SK-N-MC (cell line): ENCODE measurements around the gene SFI1.
A peak's percentile ranks its signal among the peaks of the same experiment; 100 is the strongest.
"Not testable (repeated sequence)": the region's sequence is repeated elsewhere in the genome, so short reads cannot be mapped to it uniquely, and the experiment has no call there.

Experiments used
- DNase-seq: peaks from one replicate; pipeline ENCODE4 v3.0.0-alpha.2; 2011; ENCODE audit warnings: low read depth, low spot score
- H3K27ac ChIP-seq: fragments of 200-600 bp; sonication (generic); 2 replicates; pipeline ENCODE4 v1.5.1; 2016; ENCODE audit warnings: mixed run types
- H3K36me3 ChIP-seq: fragments of 200-600 bp; sonication (generic); 2 replicates; pipeline ENCODE4 v1.6.1; 2017; ENCODE audit warnings: antibody characterized with exemption, low read length, mixed read lengths; ENCODE audit not compliant: insufficient read depth
- H3K4me3 ChIP-seq: fragments of 200-600 bp; sonication (generic); 2 replicates; pipeline ENCODE4 v1.5.1; 2016
- H3K9ac ChIP-seq: fragments of 200-600 bp; sonication (generic); 2 replicates; pipeline ENCODE4 v1.8.0; 2017; ENCODE audit warnings: mixed run types, mixed read lengths; ENCODE audit not compliant: insufficient read length
- H3K9me3 ChIP-seq: fragments of 200-600 bp; sonication (generic); 2 replicates; pipeline ENCODE4 v1.6.1; 2017; ENCODE audit warnings: low read depth, mild to moderate bottlenecking, antibody characterized with exemption, low read length, moderate library complexity, mixed read lengths
- EZH2 ChIP-seq: fragments of 200-600 bp; sonication (generic); IDR thresholded peaks from one replicate; pipeline ENCODE4 v1.6.1; 2017; ENCODE audit warnings: antibody characterized with exemption
- FOXP2 ChIP-seq: optimal IDR thresholded peaks from 2 replicates; pipeline ENCODE3; 2011; ENCODE audit warnings: mild to moderate bottlenecking, moderate library complexity; ENCODE audit not compliant: insufficient read depth; ENCODE audit errors: extremely low read length, control extremely low read depth
- POLR2AphosphoS5 ChIP-seq: IDR thresholded peaks from 2 replicates; pipeline ENCODE4 v1.6.1; 2012; ENCODE audit warnings: mild to moderate bottlenecking, low read depth, low read length, borderline replicate concordance

The SFI1 gene

GRCh38 chr22:31647523-31648320 is 151.4 kb downstream of the SFI1 start:
- Histone ChIP-seq H3K4me3 (no peak overlapping the region), H3K9ac (no peak overlapping the region)
- DNase-seq, result no peak

DNA sequence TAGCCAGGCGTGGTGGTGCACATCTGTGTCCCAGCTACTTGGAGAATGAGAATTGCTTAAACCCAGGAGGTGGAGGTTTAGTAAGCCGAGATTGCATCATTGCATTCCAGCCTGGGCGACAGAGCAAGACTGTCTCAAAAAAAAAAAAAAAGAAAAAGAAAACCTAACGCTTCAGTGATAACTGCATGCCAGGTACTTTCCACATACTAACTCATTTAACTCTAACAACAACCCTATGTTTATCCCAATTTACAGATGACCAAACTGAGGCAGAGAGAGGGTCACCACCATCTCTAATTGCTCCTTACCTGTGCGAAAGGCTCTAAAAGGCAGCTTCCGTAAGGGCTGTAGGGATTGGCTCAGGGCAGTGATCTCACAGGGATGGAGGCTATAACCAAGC is 154.1 kb downstream of the SFI1 start:
- peaks cover 19% of the 10 kb centered on the region for H3K36me3 ChIP-seq
- no peak overlapping the region for H3K4me3 ChIP-seq
- TF ChIP-seq EZH2, result no peak
- TF ChIP-seq POLR2AphosphoS5, result no peak
- TF ChIP-seq FOXP2, result no peak
- no peaks in the 10 kb centered on the region for H3K9me3 ChIP-seq
- no peak for DNase-seq
- no peak overlapping the region for H3K9ac ChIP-seq
- no peak overlapping the region for H3K27ac ChIP-seq

More at GRCh38 chr22:31647523-31648320, 151.4 kb downstream of the SFI1 start:
- H3K9me3 ChIP-seq, result no peaks in the 10 kb centered on the region
- H3K27ac ChIP-seq, result no peak overlapping the region
- TF ChIP-seq POLR2AphosphoS5 (no peak), EZH2 (no peak), FOXP2 (no peak)
- peaks cover 19% of the 10 kb centered on the region for H3K36me3 ChIP-seq

GRCh38 chr22:31651664-31652063 is 155.3 kb downstream of the SFI1 start:
- DNase-seq, result no peak
- Histone ChIP-seq H3K27ac (no peak overlapping the region), H3K4me3 (no peak overlapping the region), H3K36me3 (peaks cover 14% of the 10 kb centered on the region), H3K9ac (no peak overlapping the region), H3K9me3 (no peaks in the 10 kb centered on the region)
- TF ChIP-seq FOXP2 (no peak), EZH2 (no peak), POLR2AphosphoS5 (no peak)

DNA sequence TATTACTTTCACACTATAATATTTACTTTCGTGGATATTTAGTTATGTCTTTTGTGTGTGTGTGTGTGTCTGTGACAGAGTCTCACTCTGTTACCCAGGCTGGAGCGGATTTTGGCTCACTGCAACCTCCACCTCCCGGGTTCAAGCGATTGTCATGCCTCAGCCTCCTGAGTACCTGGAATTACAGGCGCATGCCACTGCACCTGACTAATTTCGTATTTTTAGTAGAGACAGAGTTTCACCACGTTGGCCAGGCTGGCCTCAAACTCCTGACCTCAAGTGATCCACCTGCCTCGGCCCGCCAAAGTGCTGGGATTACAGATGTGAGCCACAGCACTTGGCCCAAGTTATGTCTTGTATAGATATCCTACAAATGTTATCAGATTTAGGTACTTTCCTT is 155.8 kb downstream of the SFI1 start:
- Histone ChIP-seq H3K9ac (no peak overlapping the region), H3K36me3 (peaks cover 10% of the 10 kb centered on the region), H3K9me3 (no peaks in the 10 kb centered on the region), H3K27ac (no peak overlapping the region), H3K4me3 (no peak overlapping the region)
- no peak for TF ChIP-seq FOXP2
- no peak for TF ChIP-seq EZH2
- TF ChIP-seq POLR2AphosphoS5, result no peak
- no peak for DNase-seq

DNA sequence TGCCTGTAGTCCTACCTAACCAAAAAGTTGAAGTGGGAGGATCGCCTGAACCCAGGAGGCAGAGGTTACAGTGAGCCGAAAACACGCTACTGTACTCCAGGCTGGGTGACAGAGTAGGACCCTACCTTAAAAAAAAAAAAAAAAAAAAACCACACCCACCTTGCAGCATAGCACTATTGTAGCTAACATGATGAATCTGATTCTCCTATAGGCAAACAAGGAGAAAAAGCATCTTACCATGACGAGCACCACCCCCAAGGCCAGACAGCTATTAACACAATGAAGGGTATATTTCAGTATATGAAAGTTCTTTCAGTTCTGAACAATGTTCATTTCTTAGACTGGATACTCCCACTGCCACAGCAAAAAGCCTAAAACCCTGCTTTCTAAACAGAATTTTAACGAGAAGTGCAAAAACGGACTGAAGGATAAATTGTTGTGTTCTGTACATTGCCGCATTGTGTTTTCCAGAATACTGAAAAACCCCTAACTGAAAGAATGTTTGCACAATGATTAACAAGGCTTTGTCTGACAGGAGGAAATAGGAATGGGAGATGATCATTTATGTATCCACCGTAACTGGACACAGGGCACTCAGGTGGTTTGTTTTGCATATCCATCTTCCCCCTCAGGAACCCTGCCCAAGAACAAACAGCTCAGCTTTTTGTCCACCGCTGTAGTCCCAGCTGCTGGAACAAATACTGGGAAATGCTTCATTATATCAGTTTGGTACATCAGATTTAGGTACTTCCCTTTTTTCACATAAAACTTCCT is 156.8 kb downstream of the SFI1 start:
- Histone ChIP-seq H3K4me3 (no peak overlapping the region), H3K9ac (no peak overlapping the region), H3K27ac (no peak overlapping the region), H3K9me3 (no peaks in the 10 kb centered on the region), H3K36me3 (no peaks in the 10 kb centered on the region; the same call in 1 of the 2 replicates)
- no peak for DNase-seq
- TF ChIP-seq FOXP2 (no peak), EZH2 (no peak), POLR2AphosphoS5 (no peak)

DNA sequence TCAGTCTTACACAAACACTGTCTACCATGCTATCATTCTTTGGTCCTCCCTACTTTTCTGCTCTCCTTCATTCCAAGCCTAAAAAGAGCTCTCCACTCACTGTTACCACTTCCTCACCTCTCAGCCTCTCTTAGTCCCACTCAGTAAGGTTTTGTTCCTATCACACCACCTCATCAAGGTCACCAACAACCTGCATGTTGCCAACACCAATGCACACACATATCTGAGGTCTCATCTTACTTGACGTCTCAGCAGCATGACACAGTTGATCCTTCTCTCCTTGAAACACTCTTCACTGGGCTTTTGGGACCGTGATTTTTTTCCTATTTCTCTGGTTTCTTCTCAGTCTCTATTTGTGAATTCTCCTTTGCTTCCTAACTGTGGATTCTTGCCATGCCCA is 157.6 kb downstream of the SFI1 start:
- no peaks in the 10 kb centered on the region for H3K36me3 ChIP-seq
- TF ChIP-seq POLR2AphosphoS5 (no peak), FOXP2 (no peak), EZH2 (no peak)
- no peak overlapping the region for H3K9ac ChIP-seq
- no peak overlapping the region for H3K27ac ChIP-seq
- DNase-seq, result no peak
- H3K4me3 ChIP-seq, result no peak overlapping the region
- H3K9me3 ChIP-seq, result no peaks in the 10 kb centered on the region

DNA sequence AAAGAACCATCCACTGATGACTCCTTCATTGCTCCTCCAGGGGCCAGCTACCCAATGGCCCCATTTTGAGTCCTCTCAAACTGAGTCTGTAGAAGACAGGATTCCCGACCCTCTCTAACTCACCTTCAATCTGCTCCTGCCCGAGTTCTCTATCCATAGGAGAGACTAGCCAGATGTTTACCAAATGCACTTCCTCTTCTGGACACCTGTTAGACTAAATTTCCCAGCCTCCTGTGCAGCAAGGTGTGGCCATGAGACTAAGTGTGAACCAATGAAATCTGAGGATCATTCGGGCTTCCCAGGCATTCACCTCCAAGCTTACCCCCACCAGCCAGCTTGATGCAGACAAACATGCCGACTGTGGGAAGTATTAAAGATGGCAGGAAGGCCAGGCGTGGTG is 158.1 kb downstream of the SFI1 start:
- no peak overlapping the region for H3K27ac ChIP-seq
- H3K9me3 ChIP-seq, result no peaks in the 10 kb centered on the region
- no peaks in the 10 kb centered on the region for H3K36me3 ChIP-seq
- DNase-seq, result no peak
- no peak overlapping the region for H3K9ac ChIP-seq
- H3K4me3 ChIP-seq, result no peak overlapping the region
- no peak for TF ChIP-seq POLR2AphosphoS5
- TF ChIP-seq FOXP2, result no peak
- no peak for TF ChIP-seq EZH2

- TF ChIP-seq FOXP2 (no peak), POLR2AphosphoS5 (no peak), EZH2 (no peak)
- H3K9me3 ChIP-seq, result no peaks in the 10 kb centered on the region
Measured at GRCh38 chr22:31659246-31659645, 162.9 kb downstream of the SFI1 start.

GRCh38 chr22:31660860-31661341 is 164.6 kb downstream of the SFI1 start:
- H3K27ac ChIP-seq, H3K36me3 ChIP-seq, DNase-seq, H3K9me3 ChIP-seq: not testable (repeated sequence)
- peak overlapping the region; percentile 91 for H3K4me3 ChIP-seq
- H3K9ac ChIP-seq, result peak overlapping the region; percentile 81

More at GRCh38 chr22:31659246-31659645, 162.9 kb downstream of the SFI1 start:
- Histone ChIP-seq H3K9ac (no peak overlapping the region), H3K27ac (no peak overlapping the region), H3K36me3 (no peaks in the 10 kb centered on the region), H3K4me3 (no peak overlapping the region)
- DNase-seq, result no peak
